NCI-H1417 treated with DMSO at 0.1 percent for 48 hours (cell line): Measurements from ENCODE around the gene DYNC2H1.
"Not testable (repeated sequence)": the region's sequence is repeated elsewhere in the genome, so short reads cannot be mapped to it uniquely, and the experiment has no call there.

Experiments used
- DNase-seq: peaks from one replicate; lab custom pipeline; 2025; lab: John Stamatoyannopoulos, UW

DYNC2H1 gene

DNA sequence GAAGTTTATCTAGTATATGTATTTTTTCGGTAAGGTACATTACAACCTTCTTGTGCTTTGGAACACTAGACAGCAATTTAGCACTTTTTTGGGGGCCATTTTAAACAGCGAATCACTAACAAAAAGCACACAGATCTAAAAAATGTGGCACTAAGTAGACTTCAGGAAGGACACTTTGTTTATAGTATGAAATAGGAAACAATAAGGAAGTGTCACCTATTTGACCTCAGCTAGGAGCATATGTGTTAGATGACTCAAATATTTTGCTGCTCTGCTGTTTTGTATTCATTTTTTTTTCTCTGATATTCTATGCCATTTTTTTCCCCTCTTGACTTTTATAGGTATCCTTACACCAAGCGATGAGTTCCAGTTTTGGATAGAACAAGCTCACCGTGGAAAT is 5.6 kb downstream of the DYNC2H1 start:
- no peak for DNase-seq

GRCh38 chr11:103125462-103125861 is 16.2 kb downstream of the DYNC2H1 start:
- DNase-seq, result no peak

DNA sequence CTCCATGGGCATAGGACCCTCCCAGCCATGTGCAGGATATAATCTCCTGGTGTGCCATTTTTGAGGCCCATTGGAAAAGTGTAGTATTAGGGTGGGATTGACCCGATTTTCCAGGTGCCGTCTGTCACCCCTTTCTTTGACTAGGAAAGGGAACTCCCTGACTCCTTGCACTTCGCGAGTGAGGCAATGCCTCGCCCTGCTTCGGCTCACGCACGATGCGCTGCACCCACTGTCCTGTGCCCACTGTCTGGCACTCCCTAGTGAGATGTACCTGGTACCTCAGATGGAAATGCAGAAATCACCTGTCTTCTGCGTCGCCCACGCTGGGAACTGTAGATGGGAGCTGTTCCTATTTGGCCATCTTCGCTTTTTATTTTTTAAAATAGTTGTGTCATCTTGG is 32.8 kb downstream of the DYNC2H1 start:
- DNase-seq, result not testable (repeated sequence)

GRCh38 chr11:103147627-103148026 is 38.4 kb downstream of the DYNC2H1 start:
- DNase-seq, result no peak

GRCh38 chr11:103157542-103157941 is 48.3 kb downstream of the DYNC2H1 start:
- DNase-seq, result no peak

- DNase-seq, result no peak
Observed at GRCh38 chr11:103164093-103164796, 55.0 kb downstream of the DYNC2H1 start.

DNA sequence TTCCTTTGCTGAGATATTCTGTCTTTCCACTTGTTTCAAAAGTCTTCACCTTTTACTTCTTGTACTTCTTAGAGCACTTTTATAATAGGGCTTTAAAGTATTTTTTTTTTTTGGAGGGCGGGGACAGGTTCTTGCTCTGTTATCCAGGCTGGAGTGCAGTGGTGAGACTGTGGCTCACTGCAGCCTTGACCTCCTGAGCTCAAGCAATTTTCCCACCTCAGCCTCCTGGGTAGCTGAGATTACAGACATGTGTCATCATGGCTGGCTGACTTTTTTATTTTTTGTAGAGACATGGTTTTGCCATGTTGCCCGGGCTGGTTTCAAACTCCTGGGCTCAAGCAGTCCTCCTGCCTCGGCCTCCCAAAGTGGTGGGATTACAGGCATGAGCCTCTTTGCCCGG is 57.9 kb downstream of the DYNC2H1 start:
- DNase-seq, result no peak

GRCh38 chr11:103170865-103171264 is 61.6 kb downstream of the DYNC2H1 start:
- DNase-seq, result no peak

DNA sequence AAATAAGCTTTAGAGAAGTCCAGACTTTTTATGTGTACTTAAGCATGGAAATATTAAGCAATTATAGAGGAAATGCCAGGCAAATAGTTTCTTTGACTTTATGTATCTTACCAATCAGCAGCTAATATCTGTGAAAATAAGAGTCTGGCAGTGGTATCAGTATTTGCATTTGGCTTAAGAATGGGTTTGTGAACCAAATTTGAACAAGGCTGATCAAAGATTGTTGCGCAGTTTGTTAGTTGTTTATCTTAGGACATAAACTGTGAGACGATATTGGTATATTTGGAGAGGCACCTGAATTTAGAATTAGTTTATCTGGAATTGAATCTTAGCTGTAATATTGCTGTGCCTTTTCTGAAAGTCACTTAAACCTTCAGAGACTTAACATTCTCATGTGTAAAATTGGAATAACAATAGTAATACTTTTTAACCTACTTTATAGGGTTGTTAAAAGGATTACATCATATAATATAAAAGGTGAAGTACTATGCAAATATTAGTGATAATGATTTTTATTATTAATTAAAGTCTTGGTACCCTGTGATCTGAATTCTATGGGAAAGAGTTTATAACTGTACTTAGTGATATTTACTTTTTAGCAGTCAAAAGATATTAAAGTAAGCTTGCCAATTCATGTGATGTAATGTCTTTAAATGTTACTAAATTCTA is 66.4 kb downstream of the DYNC2H1 start:
- DNase-seq, result no peak

DNA sequence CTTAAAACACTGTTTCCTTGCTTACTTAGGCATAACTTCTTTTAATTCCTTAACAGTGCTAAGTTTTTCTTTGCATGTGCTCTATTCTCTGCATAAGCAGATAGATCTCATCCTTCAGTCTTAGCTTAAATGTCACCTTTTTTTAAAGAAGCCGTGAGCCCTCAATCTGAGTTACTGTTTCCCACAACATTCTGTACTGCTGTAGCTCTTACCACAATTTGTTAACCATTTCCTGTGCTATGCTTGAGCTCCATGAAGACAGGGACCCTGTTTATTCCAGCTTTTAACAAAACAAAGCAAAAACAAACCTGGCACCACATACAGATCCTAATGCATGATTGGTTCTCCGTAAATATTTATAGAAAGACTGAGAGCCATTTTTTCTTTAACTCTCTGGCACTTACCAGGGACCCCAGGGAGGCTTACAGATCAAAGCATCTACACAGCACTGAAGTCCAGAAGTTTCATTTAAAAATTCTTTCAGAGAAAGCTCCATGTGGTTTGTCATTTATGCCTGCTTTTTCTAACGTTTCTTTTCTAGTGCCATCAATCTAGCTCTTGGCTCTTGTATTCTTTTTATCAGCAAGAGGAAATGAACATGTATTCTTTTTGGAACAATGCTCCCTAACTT is 74.9 kb downstream of the DYNC2H1 start:
- no peak for DNase-seq

DNA sequence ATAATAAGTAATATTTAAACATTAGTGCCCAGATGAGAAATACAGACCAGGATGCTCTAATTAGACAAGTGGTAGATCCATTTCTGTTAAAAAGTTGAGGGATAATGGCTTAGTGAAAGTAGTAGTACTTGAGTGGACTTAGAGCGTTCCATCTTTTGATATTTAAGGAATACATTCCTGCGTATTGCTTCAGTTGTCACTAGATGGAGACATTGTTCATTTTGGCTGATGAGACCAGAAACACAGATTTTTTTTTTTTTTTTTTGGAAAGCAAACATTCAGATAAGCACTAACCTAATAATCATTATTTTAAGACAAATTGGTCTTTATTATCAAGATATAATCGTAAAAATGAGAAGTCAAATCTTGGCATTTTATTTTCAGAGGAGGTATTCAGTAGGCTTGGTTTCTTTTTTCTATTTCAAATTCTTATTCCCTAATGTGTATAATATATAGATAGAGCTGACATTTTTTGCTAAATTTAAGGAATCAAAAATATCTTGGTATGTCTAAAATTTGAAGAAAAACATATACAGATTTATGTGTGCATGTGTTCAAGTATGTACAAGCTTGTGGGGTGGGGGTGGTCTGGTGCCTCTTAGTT is 92.9 kb downstream of the DYNC2H1 start:
- no peak for DNase-seq

DNA sequence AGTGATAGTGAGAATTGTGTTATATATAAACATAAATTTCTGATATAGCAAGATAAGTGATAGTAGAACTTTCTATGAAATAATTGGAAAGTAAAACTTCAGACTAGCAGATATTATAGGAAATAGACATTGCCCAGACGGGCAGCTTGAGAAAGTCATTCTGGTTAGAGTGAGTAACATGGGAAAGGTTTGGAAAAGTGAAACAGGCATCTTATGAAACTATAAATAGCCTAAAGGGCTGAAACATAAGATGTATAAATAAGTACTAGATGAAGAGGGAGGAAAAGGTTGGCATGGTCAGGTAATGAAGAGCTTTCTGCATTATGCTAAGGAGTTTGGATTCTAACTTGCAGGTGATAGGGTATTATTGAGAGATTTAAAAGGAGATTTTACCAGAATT is 101.3 kb downstream of the DYNC2H1 start:
- DNase-seq, result no peak

DNA sequence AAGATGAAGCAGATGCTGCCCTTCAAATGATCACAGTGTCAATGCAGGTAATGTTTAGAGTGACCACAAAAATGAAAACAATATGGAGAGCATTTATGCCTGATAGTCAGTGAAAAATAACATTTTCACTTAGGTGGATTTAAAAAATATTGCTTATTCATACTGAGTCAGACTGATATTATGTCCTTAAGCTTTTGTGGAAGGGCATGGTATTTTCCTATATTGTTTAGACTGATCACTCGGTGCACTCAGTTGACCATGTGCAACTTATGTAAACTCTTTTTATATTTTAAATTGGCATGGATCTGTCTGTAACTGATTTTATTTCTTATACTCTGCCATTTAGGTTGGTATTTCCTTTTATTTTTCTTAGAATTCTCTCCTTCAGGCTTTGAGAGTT is 106.6 kb downstream of the DYNC2H1 start:
- DNase-seq, result no peak

GRCh38 chr11:103220133-103220532 is 110.9 kb downstream of the DYNC2H1 start:
- no peak for DNase-seq

DNA sequence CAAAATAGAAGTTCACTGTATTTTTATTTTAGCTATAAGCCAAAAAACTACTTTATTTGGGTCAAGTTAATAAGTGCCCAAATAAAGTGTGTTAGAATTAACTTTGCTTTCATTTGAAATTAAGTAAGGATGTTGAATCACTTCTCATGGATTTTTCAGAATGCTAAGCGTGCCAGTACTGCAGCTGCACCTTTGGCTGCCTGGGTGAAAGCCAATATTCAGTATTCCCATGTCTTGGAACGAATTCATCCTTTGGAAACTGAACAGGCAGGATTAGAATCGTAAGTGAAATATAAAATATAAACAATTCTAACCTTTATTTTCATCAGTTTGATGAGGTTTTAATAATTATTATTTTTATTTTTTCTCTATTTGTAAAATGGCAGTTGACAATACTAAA is 113.6 kb downstream of the DYNC2H1 start:
- no peak for DNase-seq

DNA sequence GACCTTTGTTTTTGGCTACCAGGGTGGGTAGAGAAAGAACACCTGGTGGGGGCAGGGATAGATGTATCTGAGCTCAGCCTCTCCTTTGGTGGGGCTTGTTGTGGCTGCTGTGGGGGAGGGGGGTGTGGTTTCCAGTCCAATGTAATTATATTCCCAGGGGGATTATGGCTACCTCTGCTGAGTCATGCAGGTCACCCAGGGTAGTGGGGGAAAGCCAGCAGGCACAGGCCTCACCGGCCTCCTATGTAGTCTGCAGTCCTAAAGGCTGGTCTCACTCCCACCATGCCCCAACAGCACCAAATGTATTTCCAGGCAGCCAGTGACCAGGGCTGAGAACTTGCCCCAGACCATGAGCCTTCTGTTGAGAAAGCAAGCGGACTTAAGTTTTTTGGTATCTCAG is 119.6 kb downstream of the DYNC2H1 start:
- no peak for DNase-seq

DNA sequence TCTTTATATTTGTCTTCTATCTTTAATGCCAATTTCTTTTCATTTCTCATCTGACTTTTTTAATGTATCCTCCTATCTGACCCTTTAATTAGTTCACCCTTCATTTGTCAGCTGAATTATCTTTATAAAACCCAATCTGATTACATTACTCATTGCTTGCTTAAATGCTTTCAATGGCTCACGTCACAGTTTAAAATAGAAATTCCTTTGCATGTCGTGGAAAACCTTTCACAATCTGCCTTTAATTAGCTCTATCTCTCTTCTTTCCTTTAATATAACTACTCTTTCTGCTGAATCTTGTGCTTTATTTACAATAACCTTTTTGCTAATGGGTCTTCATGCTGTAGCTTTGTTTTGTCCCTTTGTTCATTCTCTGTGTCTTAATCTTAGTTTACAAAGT is 125.7 kb downstream of the DYNC2H1 start:
- DNase-seq, result no peak

- no peak for DNase-seq
Observed at GRCh38 chr11:103241574-103241973, 132.3 kb downstream of the DYNC2H1 start.

DNA sequence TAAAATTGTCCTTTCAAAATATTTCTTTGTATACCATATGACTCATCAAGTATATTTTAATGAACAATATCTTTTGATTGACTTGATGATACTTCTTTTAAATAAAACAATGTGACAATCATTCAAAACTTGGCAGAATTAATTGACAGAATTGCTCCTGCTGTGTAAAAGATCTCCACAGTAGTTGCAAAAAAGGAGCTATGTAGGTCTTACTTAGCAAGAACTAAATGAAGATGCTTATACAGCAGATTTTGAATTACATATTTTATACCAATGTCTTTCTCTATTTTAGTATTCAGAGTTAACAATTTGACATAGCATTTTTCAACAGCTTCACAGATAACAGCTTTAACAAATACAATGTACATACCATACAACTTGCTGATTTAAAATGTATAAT is 144.9 kb downstream of the DYNC2H1 start:
- no peak for DNase-seq

DNA sequence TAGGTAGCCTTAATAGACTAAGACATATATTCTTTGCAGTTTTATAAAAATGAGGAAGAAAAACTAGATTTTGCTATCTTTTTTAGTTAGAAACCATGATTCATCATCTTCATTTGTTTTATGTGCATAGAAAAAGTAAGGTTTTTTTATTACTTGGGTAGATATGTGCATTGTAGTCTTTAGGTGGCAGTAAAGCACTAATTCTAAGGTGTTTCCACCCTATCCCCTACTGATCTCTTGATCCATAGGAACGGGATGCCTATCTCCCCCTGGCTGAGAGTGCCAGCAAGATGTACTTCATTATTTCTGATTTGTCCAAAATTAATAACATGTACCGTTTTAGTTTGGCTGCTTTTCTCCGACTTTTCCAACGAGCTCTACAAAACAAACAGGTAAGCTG is 148.1 kb downstream of the DYNC2H1 start:
- DNase-seq, result no peak

- DNase-seq, result no peak
Observed at GRCh38 chr11:103266167-103266831, 157.1 kb downstream of the DYNC2H1 start.

DNA sequence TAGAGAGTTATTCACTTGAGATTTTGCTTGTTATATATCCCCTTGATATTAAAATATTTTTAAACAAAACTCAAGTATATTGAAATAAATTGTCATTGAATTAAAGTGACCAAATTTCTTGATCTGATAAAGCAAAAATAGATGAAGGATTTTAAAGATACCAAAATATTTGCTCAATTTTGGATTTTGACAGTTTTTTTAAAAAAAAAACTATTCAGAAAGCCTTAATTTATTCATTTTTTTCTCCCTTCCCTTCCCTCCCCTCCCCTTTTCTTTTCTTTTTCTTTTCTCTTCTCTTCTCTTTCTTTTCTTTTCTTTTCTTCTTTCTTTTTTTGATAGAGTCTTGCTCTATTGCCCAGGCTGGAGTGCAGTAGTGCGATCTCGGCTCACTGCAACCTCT is 163.7 kb downstream of the DYNC2H1 start:
- DNase-seq, result no peak

- DNase-seq, result no peak
Observed at GRCh38 chr11:103274025-103274424, 164.8 kb downstream of the DYNC2H1 start.
